ENCODE results near the gene NMUR1. TPM values are rescaled to one million over a fixed set of nuclear protein-coding genes. Genes with fewer than 3 reads are reported as not detected.

NMUR1 gene
- total and polyA plus RNA-seq, 7 donors: 0.03 to 0.10 (median 0.06) TPM; not detected in 1

DNA sequence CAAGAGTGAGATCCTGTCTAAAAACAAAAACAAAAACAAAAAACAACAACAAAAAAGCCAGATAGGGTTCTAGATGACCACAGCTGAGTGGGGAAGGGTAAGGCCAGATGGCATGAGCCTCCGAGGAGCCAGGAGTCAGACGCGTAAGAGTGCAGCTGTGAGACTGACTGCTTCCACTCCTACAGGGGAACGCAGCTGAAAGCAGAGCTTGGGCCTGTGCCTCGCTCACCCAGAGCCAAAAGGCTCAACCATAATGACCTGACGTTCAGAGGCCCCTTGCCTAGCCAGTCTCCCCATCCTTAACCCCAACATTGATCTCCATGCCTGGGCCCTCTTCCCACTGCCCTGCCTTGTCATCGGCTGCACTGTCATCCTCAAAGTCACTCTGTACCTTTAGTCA lies 39.4 kb downstream of the NMUR1 start:
- Histone ChIP-seq H3K36me3 (ENCODE audit: insufficient read depth in 1 of 2, low read depth in 1 of 2) (no peaks in the 10 kb centered on the region), H3K27me3 (ENCODE audit: insufficient read depth in 3 of 3, low read length in 2 of 3) (no peaks in the 10 kb centered on the region), H3K27ac (no peak overlapping the region), H3K4me1 (no peaks in the 10 kb centered on the region), H3K9me3 (no peaks in the 10 kb centered on the region), H3K4me3 (no peak overlapping the region)
- 65 to 72% (median 67%) methylated on average over 7 of the region's 7 CpGs for WGBS, 3 donors
- TF ChIP-seq, protein P1, sequence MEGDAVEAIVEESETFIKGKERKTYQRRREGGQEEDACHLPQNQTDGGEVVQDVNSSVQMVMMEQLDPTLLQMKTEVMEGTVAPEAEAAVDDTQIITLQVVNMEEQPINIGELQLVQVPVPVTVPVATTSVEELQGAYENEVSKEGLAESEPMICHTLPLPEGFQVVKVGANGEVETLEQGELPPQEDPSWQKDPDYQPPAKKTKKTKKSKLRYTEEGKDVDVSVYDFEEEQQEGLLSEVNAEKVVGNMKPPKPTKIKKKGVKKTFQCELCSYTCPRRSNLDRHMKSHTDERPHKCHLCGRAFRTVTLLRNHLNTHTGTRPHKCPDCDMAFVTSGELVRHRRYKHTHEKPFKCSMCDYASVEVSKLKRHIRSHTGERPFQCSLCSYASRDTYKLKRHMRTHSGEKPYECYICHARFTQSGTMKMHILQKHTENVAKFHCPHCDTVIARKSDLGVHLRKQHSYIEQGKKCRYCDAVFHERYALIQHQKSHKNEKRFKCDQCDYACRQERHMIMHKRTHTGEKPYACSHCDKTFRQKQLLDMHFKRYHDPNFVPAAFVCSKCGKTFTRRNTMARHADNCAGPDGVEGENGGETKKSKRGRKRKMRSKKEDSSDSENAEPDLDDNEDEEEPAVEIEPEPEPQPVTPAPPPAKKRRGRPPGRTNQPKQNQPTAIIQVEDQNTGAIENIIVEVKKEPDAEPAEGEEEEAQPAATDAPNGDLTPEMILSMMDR (IDR thresholded peaks at IDR 0.05): no peak
- intact Hi-C loops (cut with DNase I): no loop called here
- no peak for DNase-seq
- ATAC-seq: no peak

DNA sequence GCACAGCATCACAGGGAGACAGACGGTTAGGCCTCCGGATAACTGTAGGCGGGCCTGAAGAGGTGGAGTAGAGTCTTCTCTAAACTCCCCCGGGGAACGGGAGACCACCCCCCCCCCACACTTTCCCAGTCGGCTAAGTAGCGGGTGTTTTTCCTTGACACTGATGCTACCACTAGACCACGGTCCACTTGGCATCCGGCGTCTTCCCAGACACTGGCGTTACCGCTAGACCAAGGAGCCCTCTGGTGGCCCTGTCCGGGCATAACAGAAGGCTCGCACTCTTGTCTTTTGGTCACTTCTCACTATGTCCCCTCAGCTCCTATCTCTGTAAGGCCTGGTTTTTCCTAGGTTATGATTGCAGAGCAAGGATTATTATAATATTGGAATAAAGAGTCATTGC lies 40.3 kb downstream of the NMUR1 start:
- Histone ChIP-seq H3K9me3 (no peaks in the 10 kb centered on the region), H3K4me1 (no peaks in the 10 kb centered on the region), H3K36me3 (ENCODE audit: insufficient read depth in 1 of 2, low read depth in 1 of 2) (no peaks in the 10 kb centered on the region), H3K4me3 (no peak overlapping the region), H3K27ac (no peak overlapping the region), H3K27me3 (ENCODE audit: insufficient read depth in 3 of 3, low read length in 2 of 3) (no peaks in the 10 kb centered on the region)
- intact Hi-C loops (cut with DNase I): no loop called here
- no peak for DNase-seq
- ATAC-seq: no peak
- WGBS, 3 donors: 76 to 89% (median 84%) methylated on average over 14 of the region's 14 CpGs
- TF ChIP-seq, protein P1 (IDR thresholded peaks at IDR 0.05): no peak

DNA sequence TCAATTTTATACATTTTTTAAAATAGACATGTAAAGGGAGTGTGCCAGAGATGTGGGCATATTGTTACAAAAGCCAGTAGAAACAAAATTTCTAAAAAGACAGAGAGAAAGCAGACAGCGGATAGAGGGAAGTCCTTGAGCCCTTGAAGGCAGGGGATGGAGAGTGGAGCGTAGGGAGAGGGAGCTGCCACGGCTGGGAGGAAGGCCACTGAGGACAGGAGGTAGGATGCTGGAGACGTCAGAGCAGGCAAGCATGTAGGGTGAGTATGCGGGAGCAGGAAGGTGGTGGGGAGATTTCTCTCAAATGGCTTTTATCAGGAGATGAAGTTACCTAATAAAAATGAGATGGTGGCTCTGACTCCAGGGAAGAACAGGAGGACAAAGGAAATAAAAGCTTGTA lies 41.9 kb downstream of the NMUR1 start:
- WGBS, 3 donors: 73 to 93% (median 80%) methylated on average over 5 of the region's 5 CpGs
- no peak overlapping the region for H3K4me3 ChIP-seq
- no peaks in the 10 kb centered on the region for H3K27me3 ChIP-seq (ENCODE audit: insufficient read depth in 3 of 3, low read length in 2 of 3)
- no peaks in the 10 kb centered on the region for H3K4me1 ChIP-seq
- no peaks in the 10 kb centered on the region for H3K9me3 ChIP-seq
- ATAC-seq: no peak
- TF ChIP-seq, protein P1 (IDR thresholded peaks at IDR 0.05): no peak
- no peaks in the 10 kb centered on the region for H3K36me3 ChIP-seq (ENCODE audit: insufficient read depth in 1 of 2, low read depth in 1 of 2)
- intact Hi-C loops (cut with DNase I): no loop called here
- no peak overlapping the region for H3K27ac ChIP-seq
- no peak for DNase-seq

DNA sequence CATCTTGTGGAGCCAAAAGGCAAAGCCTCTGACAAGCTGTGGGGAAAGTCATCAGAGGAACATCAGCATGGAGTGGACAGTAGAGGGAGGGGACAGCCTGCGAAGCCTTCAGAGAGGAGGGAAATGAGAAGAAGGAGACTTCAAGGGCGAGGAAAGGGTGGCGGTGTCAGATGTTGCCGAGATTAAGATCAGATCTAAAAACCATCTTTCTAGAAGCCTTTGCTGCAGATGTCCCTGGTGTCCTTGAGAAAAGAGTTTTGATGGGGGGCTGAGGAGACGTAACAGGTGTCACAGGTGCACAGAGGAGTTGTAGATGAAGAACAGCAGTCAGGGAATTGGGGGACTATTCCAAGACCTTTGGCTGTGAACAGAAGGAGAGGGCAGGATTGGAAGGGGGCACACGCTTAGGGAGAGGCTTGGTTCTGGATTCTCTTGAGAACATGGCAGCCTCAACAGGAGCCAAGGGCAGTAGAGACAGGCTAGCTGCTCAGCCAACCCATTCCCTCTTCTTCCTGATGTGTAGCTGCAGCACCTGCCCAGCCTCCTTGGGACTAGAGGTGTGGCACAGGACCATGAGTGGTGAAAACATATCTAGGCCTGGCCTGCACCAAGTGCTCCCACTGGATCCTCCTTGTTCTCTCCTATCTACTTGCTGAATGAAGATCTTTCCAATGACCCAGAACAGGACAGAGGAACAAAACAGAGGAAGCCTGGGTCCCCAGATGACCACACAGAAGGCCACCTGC lies 43.2 kb downstream of the NMUR1 start:
- TF ChIP-seq, protein P1 (IDR thresholded peaks at IDR 0.05): no peak
- H3K36me3 ChIP-seq (ENCODE audit: insufficient read depth in 1 of 2, low read depth in 1 of 2): no peaks in the 10 kb centered on the region
- intact Hi-C loops (cut with DNase I): no loop called here
- DNase-seq (no peak), ATAC-seq (no peak)
- H3K27ac ChIP-seq: no peak overlapping the region
- H3K9me3 ChIP-seq: no peaks in the 10 kb centered on the region
- H3K4me1 ChIP-seq: no peaks in the 10 kb centered on the region
- H3K4me3 ChIP-seq: no peak overlapping the region
- 87 to 92% (median 88%) methylated on average over 6 of the region's 6 CpGs for WGBS, 3 donors
- H3K27me3 ChIP-seq (ENCODE audit: insufficient read depth in 3 of 3, low read length in 2 of 3): no peaks in the 10 kb centered on the region
